K562 (cell line): ENCODE data around the gene GRWD1. TPM values are rescaled to one million over a fixed set of nuclear protein-coding genes. Genes with fewer than 3 reads are reported as not detected.

Experiments
- ASH1L ChIP-seq: fragments of 450-650 bp; IDR thresholded peaks from 2 replicates; pipeline ENCODE4 v1.6.1; 2018; ENCODE audit warnings: borderline replicate concordance, mild to moderate bottlenecking, low read depth; ENCODE audit not compliant: partially characterized antibody
- C11orf30 ChIP-seq: fragments of 450-650 bp; IDR thresholded peaks from 2 replicates; pipeline ENCODE4 v1.6.1; 2016; ENCODE audit warnings: low read depth, mild to moderate bottlenecking
- CAMTA2 ChIP-seq: fragments of 250-450 bp; sonication (Bioruptor Pico); conservative IDR thresholded peaks from 2 replicates; pipeline ENCODE4 v1.5.1; 2022
- CSDE1 ChIP-seq, 2 experiments: fragments of 450-650 bp; IDR thresholded peaks; 2 replicates each; pipeline ENCODE4 v1.6.1; 2016; ENCODE audit warnings: mild to moderate bottlenecking in 1 of 2
- EGR1 ChIP-seq: fragments of 450-650 bp; conservative IDR thresholded peaks from 2 replicates; pipeline ENCODE4 v1.6.1; 2017; ENCODE audit warnings: mild to moderate bottlenecking
- ETV5 ChIP-seq: sonication (generic); formaldehyde crosslinking; IDR thresholded peaks from 2 replicates; pipeline ENCODE4 v1.4.0; 2020; ENCODE audit warnings: low read depth, mild to moderate bottlenecking, missing genetic modification reagents
- ETV6 ChIP-seq, 3 experiments: fragments of 150-350 bp in 1 of 3; sonication (generic) in 1 of 3; formaldehyde crosslinking in 1 of 3; IDR thresholded peaks; 2 replicates each; pipeline versions ENCODE4 v1.6.1 to v1.8.0; 2014 to 2022; ENCODE audit warnings: borderline replicate concordance in 2 of 3, low read depth in 2 of 3, antibody characterized with exemption in 1 of 3, low read length in 1 of 3, mild to moderate bottlenecking in 1 of 3, missing genetic modification reagents in 1 of 3
- HNRNPH1 ChIP-seq: fragments of 200-400 bp; formaldehyde crosslinking; optimal IDR thresholded peaks from 2 replicates; pipeline ENCODE3; 2017; ENCODE audit warnings: low read depth, mild to moderate bottlenecking, low read length, moderate library complexity
- HNRNPL ChIP-seq: fragments of 200-400 bp; formaldehyde crosslinking; IDR thresholded peaks from 2 replicates; pipeline ENCODE4 v1.6.1; 2017; ENCODE audit warnings: low read depth, mild to moderate bottlenecking, low read length
- MAZ ChIP-seq, 2 experiments: fragments of 450-650 bp in 1 of 2; sonication (generic) in 1 of 2; formaldehyde crosslinking; IDR thresholded peaks in 1 of 2; conservative IDR thresholded peaks in 1 of 2; 2 replicates each; pipeline versions ENCODE4 v1.4.0 to v1.5.0; 2020; ENCODE audit warnings: mild to moderate bottlenecking in 1 of 2, missing genetic modification reagents in 1 of 2
- NCOA4 ChIP-seq: fragments of 450-650 bp; IDR thresholded peaks from 2 replicates; pipeline ENCODE4 v1.6.1; 2018; ENCODE audit warnings: mild to moderate bottlenecking; ENCODE audit not compliant: partially characterized antibody
- PKNOX1 ChIP-seq: fragments of 450-650 bp; IDR thresholded peaks from 2 replicates; pipeline ENCODE4 v1.6.1; 2016
- RBM34 ChIP-seq: fragments of 200-400 bp; formaldehyde crosslinking; IDR thresholded peaks from 2 replicates; pipeline ENCODE4 v1.6.1; 2018; ENCODE audit warnings: low read length, borderline replicate concordance; ENCODE audit not compliant: insufficient read depth
- SIN3B ChIP-seq: fragments of 450-650 bp; IDR thresholded peaks from 2 replicates; pipeline ENCODE4 v1.6.1; 2017; ENCODE audit warnings: low read depth, mild to moderate bottlenecking, moderate library complexity
- SP1 ChIP-seq: sonication (generic); formaldehyde crosslinking; IDR thresholded peaks from 2 replicates; pipeline ENCODE4 v1.8.1; 2022; ENCODE audit warnings: mild to moderate bottlenecking, missing genetic modification reagents
- VEZF1 ChIP-seq: fragments of 200-800 bp; sonication (Bioruptor generic); IDR thresholded peaks from 2 replicates; pipeline ENCODE4 v1.6.1; 2017; ENCODE audit warnings: missing genetic modification characterization, missing compliant biosample characterization
- ZNF212 ChIP-seq: fragments of 450-650 bp; formaldehyde crosslinking; IDR thresholded peaks from 2 replicates; pipeline ENCODE4 v1.4.0; 2020; ENCODE audit warnings: mild to moderate bottlenecking
- ZNF239 ChIP-seq: fragments of 250-450 bp; sonication (Bioruptor Pico); IDR thresholded peaks from 2 replicates; pipeline ENCODE4 v1.4.0; 2020; ENCODE audit warnings: mild to moderate bottlenecking
- ZNF277 ChIP-seq: fragments of 250-450 bp; sonication (Bioruptor Pico); IDR thresholded peaks from 2 replicates; pipeline ENCODE4 v1.8.0; 2022; ENCODE audit warnings: inconsistent platforms, mild to moderate bottlenecking, moderate library complexity, borderline replicate concordance
- ZNF347 ChIP-seq: fragments of 450-650 bp; formaldehyde crosslinking; IDR thresholded peaks from 2 replicates; pipeline ENCODE4 v1.4.0; 2020; ENCODE audit warnings: low read depth, mild to moderate bottlenecking, moderate library complexity
- ZNF586 ChIP-seq: fragments of 450-650 bp; formaldehyde crosslinking; conservative IDR thresholded peaks from 2 replicates; pipeline ENCODE4 v1.4.0; 2020; ENCODE audit warnings: mild to moderate bottlenecking, moderate library complexity
- ZNF75A ChIP-seq: fragments of 450-650 bp; formaldehyde crosslinking; IDR thresholded peaks from 2 replicates; pipeline ENCODE4 v1.4.0; 2020; ENCODE audit warnings: mild to moderate bottlenecking
- polyA plus RNA-seq, 8 experiments: library from polyadenylated mRNA; depleted of rRNA in 4 of 8; stranded (reverse) in 5 of 8; unstranded in 3 of 8; fragments of >200 nt; fragmentation: Nextera tagmentation in 2 of 8; fragmentation: Illumina TruSeq in 1 of 8; extraction: Ambion mirVana in 2 of 8; extraction: Trizol in 1 of 8; gene quantifications; 2 replicates each; pipeline versions ENCODE4 v1.2.1 to v1.2.3, GENCODE V29; 2011 to 2014; ENCODE audit warnings: inconsistent platforms in 1 of 8, missing spikeins in 1 of 8
- total RNA-seq, 7 experiments: library from RNA; depleted of rRNA in 6 of 7; stranded (reverse); fragments of >200 nt in 6 of 7; fragmentation: Illumina TruSeq in 2 of 7; extraction: Trizol in 2 of 7; gene quantifications; 2 replicates each; pipeline versions ENCODE4 v1.2.1 to v1.2.3, GENCODE V29; 2011 to 2021; ENCODE audit warnings: low replicate concordance in 1 of 7
- TF ChIP-seq, protein P1 (sequence below), 2 experiments: IDR thresholded peaks; 2 replicates each; pipeline ENCODE4 v1.6.1; 2011; ENCODE audit warnings: borderline replicate concordance in 1 of 2, control low read depth in 1 of 2, low read depth in 1 of 2, low read length in 1 of 2, mild to moderate bottlenecking in 1 of 2, mixed read lengths in 1 of 2, moderate library complexity in 1 of 2; ENCODE audit not compliant: insufficient read depth in 1 of 2, insufficient read length in 1 of 2, poor library complexity in 1 of 2, severe bottlenecking in 1 of 2; ENCODE audit errors: extremely low read depth in 1 of 2

The GRWD1 gene
- total and polyA plus RNA-seq, 9 of the 15 experiments (the other 6 are each of a cell fraction or from before 2014, with no cell fraction given) = 1.5 to 87.2 (median 24.5) TPM

DNA sequence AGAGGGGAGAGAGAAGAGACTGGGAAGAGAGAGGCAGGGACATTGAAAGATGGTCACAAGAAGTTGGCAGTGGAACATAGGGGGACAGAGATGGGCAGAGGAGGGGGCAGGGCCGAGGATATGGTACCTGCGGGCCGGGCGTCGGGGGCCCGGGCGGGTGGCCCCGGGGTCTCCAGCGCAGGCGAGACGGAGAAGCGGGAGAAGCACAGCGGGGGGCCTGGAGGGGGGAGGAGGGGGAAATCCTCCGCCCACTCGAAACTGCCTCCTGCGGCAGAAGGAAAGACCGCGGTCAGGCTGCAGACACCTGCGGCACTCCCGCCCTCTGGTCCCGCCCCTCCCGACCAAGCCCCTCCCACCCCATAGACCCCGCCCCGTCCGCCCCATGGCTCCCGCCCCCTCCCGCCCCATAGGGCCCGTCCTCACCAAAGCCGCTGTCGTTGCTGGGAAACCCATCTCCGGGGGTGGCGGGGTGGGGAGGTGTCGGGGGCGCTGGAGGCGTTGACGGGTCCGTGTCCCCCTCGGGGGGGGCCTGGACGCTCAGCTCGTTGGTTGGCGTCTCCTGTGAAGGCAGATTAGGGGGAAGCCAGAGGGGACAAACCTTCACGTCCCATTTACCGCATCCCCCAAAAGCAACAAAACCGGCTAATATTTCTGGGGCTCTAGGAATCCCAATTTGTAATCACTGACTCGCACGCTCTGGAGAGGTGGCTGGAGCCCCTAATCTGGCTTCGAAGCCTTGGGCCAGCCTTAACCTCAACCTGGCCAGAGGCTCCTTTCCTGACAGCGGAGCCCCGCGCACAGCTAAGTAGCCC is 45.4 kb downstream of the GRWD1 start (continued):
- TF ChIP-seq ZNF239 = no peak
- peak; percentile 82 for TF ChIP-seq VEZF1 (CRISPR knock-in tag)
- no peak for TF ChIP-seq ZNF75A
- TF ChIP-seq SP1 (CRISPR knock-in tag) = 0 out of 2 replicates have a peak, but pooled peaks have one; percentile 30
- TF ChIP-seq ASH1L = no peak
- no peak for TF ChIP-seq ZNF347 (CRISPR knock-in tag)
- TF ChIP-seq PKNOX1 = no peak
- no peak for TF ChIP-seq ZNF277 (CRISPR knock-in tag)
- peak; percentile 76 for TF ChIP-seq EGR1
- TF ChIP-seq, protein P1, sequence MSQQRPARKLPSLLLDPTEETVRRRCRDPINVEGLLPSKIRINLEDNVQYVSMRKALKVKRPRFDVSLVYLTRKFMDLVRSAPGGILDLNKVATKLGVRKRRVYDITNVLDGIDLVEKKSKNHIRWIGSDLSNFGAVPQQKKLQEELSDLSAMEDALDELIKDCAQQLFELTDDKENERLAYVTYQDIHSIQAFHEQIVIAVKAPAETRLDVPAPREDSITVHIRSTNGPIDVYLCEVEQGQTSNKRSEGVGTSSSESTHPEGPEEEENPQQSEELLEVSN (IDR thresholded peaks at IDR 0.05; ENCODE audit: borderline replicate concordance in 1 of 2, extremely low read depth in 1 of 2, insufficient read depth in 1 of 2, insufficient read length in 1 of 2, low read depth in 1 of 2, low read length in 1 of 2, poor library complexity in 1 of 2, severe bottlenecking in 1 of 2) = peak in 1 of 2 experiments; percentile 51
- no peak for TF ChIP-seq ZNF586 (CRISPR knock-in tag)
- no peak for TF ChIP-seq CAMTA2 (CRISPR knock-in tag)
- TF ChIP-seq CSDE1 (IDR thresholded peaks at IDR 0.05) = no peak
- 0 out of 4 replicates have a peak, but pooled peaks of 1 of the 2 experiments have one; percentile 30 for TF ChIP-seq MAZ (CRISPR knock-in tag; conservative IDR thresholded peaks at IDR 0.05 in 1 of 2, IDR thresholded peaks at IDR 0.05 in 1 of 2)
- no peak for TF ChIP-seq C11orf30
- no peak for TF ChIP-seq ETV5 (CRISPR knock-in tag)
- no peak for TF ChIP-seq SIN3B
- no peak for TF ChIP-seq RBM34
- no peak for TF ChIP-seq NCOA4
- TF ChIP-seq HNRNPH1 = no peak
- TF ChIP-seq ETV6 (IDR thresholded peaks at IDR 0.05; ENCODE audit: borderline replicate concordance in 1 of 2, low read depth in 2 of 2, low read length in 1 of 2) = no peak
- TF ChIP-seq ETV6 (CRISPR knock-in tag; IDR thresholded peaks at IDR 0.05; ENCODE audit: borderline replicate concordance) = no peak
- TF ChIP-seq HNRNPL = no peak
- no peak for TF ChIP-seq ZNF212 (CRISPR knock-in tag)
